H1 (cell line): ENCODE data around the gene SLC6A8. TPM values are rescaled to one million over a fixed set of nuclear protein-coding genes. Genes with fewer than 3 reads are reported as not detected.

ENCODE experiments used
- JUN ChIP-seq: IDR thresholded peaks from 2 replicates; pipeline ENCODE4 v1.6.1; 2011; ENCODE audit warnings: low read depth, mild to moderate bottlenecking, improper control_type of control experiment, low read length
- POLR2AphosphoS5 ChIP-seq: IDR thresholded peaks from 2 replicates; pipeline ENCODE4 v1.6.1; 2011; ENCODE audit warnings: low read depth, low read length
- RFX5 ChIP-seq: IDR thresholded peaks from 2 replicates; pipeline ENCODE4 v1.6.1; 2011; ENCODE audit warnings: low read depth, low read length, improper control_type of control experiment, borderline replicate concordance
- SIX5 ChIP-seq: IDR thresholded peaks from 2 replicates; pipeline ENCODE4 v1.6.1; 2011; ENCODE audit warnings: mild to moderate bottlenecking, low read depth, low read length
- USF2 ChIP-seq: IDR thresholded peaks from 2 replicates; pipeline ENCODE4 v1.6.1; 2011; ENCODE audit warnings: low read length, improper control_type of control experiment
- ZNF274 ChIP-seq: IDR thresholded peaks from 2 replicates; pipeline ENCODE4 v1.7.0; 2012; ENCODE audit warnings: low read length, borderline replicate concordance; ENCODE audit errors: extremely low read depth
- polyA plus RNA-seq, 7 experiments: library from polyadenylated mRNA; depleted of rRNA in 3 of 7; stranded (reverse) in 5 of 7; unstranded in 2 of 7; fragments of >200 nt in 5 of 7; fragments of 200-250 nt in 2 of 7; gene quantifications; 1 replicate in 5 of 7; 2 replicates in 1 of 7; 4 replicates in 1 of 7; pipeline versions ENCODE4 v1.2.1 to v1.2.3, GENCODE V29; 2011 to 2013; ENCODE audit warnings: missing spikeins in 2 of 7, mixed read lengths in 2 of 7
- total RNA-seq: library from RNA; stranded (reverse); fragmentation: NEBNext Ultra II Directional; extraction: Animal tissue kit (Norgen Biotek cat#: 25700); gene quantifications from 2 replicates; pipeline ENCODE4 v1.2.1, GENCODE V29; 2021

SLC6A8 gene
- total and polyA plus RNA-seq, 2 of the 8 experiments (the other 6 are each of a cell fraction or from before 2014, with no cell fraction given) = 87.7 to 94.7 TPM

GRCh38 chrX:153685156-153685536, 2.6 kb upstream of the SLC6A8 start (continued):
- TF ChIP-seq USF2 (no peak), SIX5 (no peak), ZNF274 (no peak), POLR2AphosphoS5 (no peak), RFX5 (no peak), JUN (no peak)
